H1 (cell line): ENCODE results near the gene SMG9. TPM values are rescaled to one million over a fixed set of nuclear protein-coding genes. Genes with fewer than 3 reads are reported as not detected.
"Not testable (repeated sequence)": the region's sequence is repeated elsewhere in the genome, so short reads cannot be mapped to it uniquely, and the experiment has no call there.

Source experiments
- CTCF ChIA-PET: fragments of 300-600 bp; sonication (Branson Sonifier 250); formaldehyde crosslinking; loops from one replicate; lab custom pipeline; 2021; ENCODE audit not compliant: partially characterized antibody; lab: Charles Lee
- POLR2A ChIA-PET: fragments of 300-600 bp; sonication (Branson Sonifier 250); formaldehyde crosslinking; loops from one replicate; lab custom pipeline; 2021; ENCODE audit warnings: inconsistent platforms; ENCODE audit not compliant: partially characterized antibody; lab: Charles Lee
- DNase-seq, 2 experiments: peaks; one replicate each; pipeline versions ENCODE4 v3.0.0 to v3.0.0-alpha.2; 2010 to 2022; ENCODE audit warnings: low spot score in 2 of 2, low read depth in 1 of 2, mixed read lengths in 1 of 2
- FAIRE-seq: peaks from 2 replicates; lab custom pipeline; 2011; peaks lifted over from hg19 to GRCh38; lab: Jason Lieb, UNC
- H2AFZ ChIP-seq: 2 replicates; pipeline ENCODE4 v1.8.1; 2012; ENCODE audit warnings: low read length, inconsistent platforms
- H2AK5ac ChIP-seq: 2 replicates; pipeline ENCODE4 v1.6.1; 2013; ENCODE audit warnings: low read depth, low read length
- H2BK120ac ChIP-seq: replicated peaks from 2 replicates; pipeline ENCODE3; 2013; ENCODE audit warnings: low read depth, low read length, inconsistent platforms
- H2BK12ac ChIP-seq: 2 replicates; pipeline ENCODE4 v1.6.1; 2013; ENCODE audit warnings: low read depth, low read length
- H2BK15ac ChIP-seq: 2 replicates; pipeline ENCODE4 v1.6.1; 2013; ENCODE audit warnings: low read length
- H2BK20ac ChIP-seq: 2 replicates; pipeline ENCODE4 v1.6.1; 2013; ENCODE audit warnings: low read length
- H2BK5ac ChIP-seq: 2 replicates; pipeline ENCODE4 v1.6.1; 2013; ENCODE audit warnings: low read depth, low read length
- H3K14ac ChIP-seq: 2 replicates; pipeline ENCODE4 v1.6.1; 2013; ENCODE audit warnings: inconsistent platforms; ENCODE audit not compliant: insufficient read length
- H3K18ac ChIP-seq: 2 replicates; pipeline ENCODE4 v1.6.1; 2013; ENCODE audit warnings: low read length; ENCODE audit errors: extremely low read depth
- H3K23ac ChIP-seq: 2 replicates; pipeline ENCODE4 v1.6.1; 2013; ENCODE audit warnings: inconsistent platforms; ENCODE audit not compliant: insufficient read length
- H3K23me2 ChIP-seq: 2 replicates; pipeline ENCODE4 v1.6.1; 2013; ENCODE audit warnings: low read depth, low read length
- H3K27ac ChIP-seq: 2 replicates; pipeline ENCODE4 v1.6.1; 2011; ENCODE audit warnings: low read depth, low read length, inconsistent platforms
- H3K27me3 ChIP-seq, 4 experiments: replicated peaks in 1 of 4; 1 replicate in 1 of 4; 2 replicates in 3 of 4; pipeline versions ENCODE4 v1.6.1 to v1.8.1; 2011 to 2013; ENCODE audit warnings: low read length in 3 of 4, mild to moderate bottlenecking in 3 of 4, inconsistent platforms in 2 of 4, mixed read lengths in 2 of 4, moderate library complexity in 1 of 4; ENCODE audit not compliant: control insufficient read depth in 3 of 4, insufficient read depth in 3 of 4; ENCODE audit errors: extremely low read depth in 1 of 4
- H3K36me3 ChIP-seq, 4 experiments: 2 replicates each; pipeline versions ENCODE4 v1.6.1 to v1.8.1; 2011 to 2013; ENCODE audit warnings: mild to moderate bottlenecking in 4 of 4, low read length in 3 of 4, moderate library complexity in 2 of 4, control low read depth in 1 of 4, inconsistent platforms in 1 of 4; ENCODE audit not compliant: insufficient read depth in 4 of 4, control insufficient read depth in 2 of 4
- H3K4ac ChIP-seq: replicated peaks from 2 replicates; pipeline ENCODE3; 2013; ENCODE audit warnings: low read length, low read depth, mixed read lengths, inconsistent platforms; ENCODE audit not compliant: insufficient read length
- H3K4me1 ChIP-seq, 4 experiments: replicated peaks in 1 of 4; 1 replicate in 1 of 4; 2 replicates in 3 of 4; pipeline versions ENCODE4 v1.6.1 to v1.8.1; 2011 to 2013; ENCODE audit warnings: low read length in 3 of 4, inconsistent platforms in 2 of 4, mixed read lengths in 1 of 4; ENCODE audit not compliant: insufficient read depth in 4 of 4, control insufficient read depth in 3 of 4
- H3K4me2 ChIP-seq, 2 experiments: 2 replicates each; pipeline versions ENCODE4 v1.6.1 to v1.8.1; 2011 to 2013; ENCODE audit warnings: low read depth in 2 of 2, low read length in 2 of 2, control low read depth in 1 of 2, inconsistent platforms in 1 of 2, mild to moderate bottlenecking in 1 of 2; ENCODE audit not compliant: insufficient read depth in 1 of 2
- H3K4me3 ChIP-seq, 4 experiments: fragments of 200-600, 300-600 bp in 1 of 4; sonication (generic), shearing (Covaris generic), sonication (Bioruptor Twin) in 1 of 4; 2 replicates each; pipeline versions ENCODE4 v1.5.1 to v1.8.1; 2011 to 2016; ENCODE audit warnings: low read length in 4 of 4, low read depth in 3 of 4, control low read depth in 2 of 4, inconsistent platforms in 2 of 4, mild to moderate bottlenecking in 2 of 4, mixed read lengths in 1 of 4, moderate library complexity in 1 of 4; ENCODE audit not compliant: insufficient read depth in 2 of 4; ENCODE audit errors: extremely low read depth in 1 of 4
- H3K56ac ChIP-seq: replicated peaks from 2 replicates; pipeline ENCODE3; 2013; ENCODE audit warnings: low read depth, mild to moderate bottlenecking, mixed read lengths, low read length, inconsistent platforms; ENCODE audit not compliant: insufficient read length
- H3K79me1 ChIP-seq: 2 replicates; pipeline ENCODE4 v1.6.1; 2013; ENCODE audit warnings: low read depth, low read length, control low read depth
- H3K79me2 ChIP-seq, 2 experiments: 2 replicates each; pipeline versions ENCODE4 v1.6.1 to v1.8.1; 2012 to 2013; ENCODE audit warnings: low read length in 2 of 2, mild to moderate bottlenecking in 2 of 2, inconsistent platforms in 1 of 2; ENCODE audit not compliant: insufficient read depth in 2 of 2, control insufficient read depth in 1 of 2
- H3K9ac ChIP-seq, 4 experiments: replicated peaks in 1 of 4; 1 replicate in 1 of 4; 2 replicates in 3 of 4; pipeline versions ENCODE4 v1.6.1 to v1.8.1; 2011 to 2013; ENCODE audit warnings: low read depth in 3 of 4, low read length in 3 of 4, control low read depth in 2 of 4, mild to moderate bottlenecking in 2 of 4, moderate library complexity in 2 of 4, inconsistent platforms in 1 of 4; ENCODE audit errors: extremely low read depth in 1 of 4
- H3K9me3 ChIP-seq, 2 experiments: 2 replicates each; pipeline versions ENCODE4 v1.6.1 to v1.8.1; 2012 to 2013; ENCODE audit warnings: mild to moderate bottlenecking in 2 of 2, moderate library complexity in 2 of 2, control low read depth in 1 of 2, inconsistent platforms in 1 of 2, low read depth in 1 of 2, low read length in 1 of 2, mixed read lengths in 1 of 2; ENCODE audit not compliant: insufficient read depth in 2 of 2
- H4K20me1 ChIP-seq, 2 experiments: replicated peaks in 1 of 2; 2 replicates each; pipeline versions ENCODE3 to v1.8.1; 2011 to 2013; ENCODE audit warnings: inconsistent platforms in 2 of 2, low read length in 2 of 2, mild to moderate bottlenecking in 1 of 2; ENCODE audit not compliant: insufficient read depth in 2 of 2, control insufficient read depth in 1 of 2
- H4K5ac ChIP-seq: 2 replicates; pipeline ENCODE4 v1.6.1; 2013; ENCODE audit warnings: low read length, low read depth, mixed read lengths, inconsistent platforms; ENCODE audit not compliant: insufficient read length
- H4K8ac ChIP-seq: 2 replicates; pipeline ENCODE4 v1.8.0; 2013; ENCODE audit warnings: mild to moderate bottlenecking, moderate library complexity, low read length, inconsistent platforms; ENCODE audit not compliant: insufficient read depth; ENCODE audit errors: extremely low read depth
- H4K91ac ChIP-seq: replicated peaks from 2 replicates; pipeline ENCODE3; 2013; ENCODE audit warnings: low read length, mixed read lengths, inconsistent platforms; ENCODE audit not compliant: insufficient read length
- WGBS, 2 experiments: shearing (Covaris generic) in 1 of 2; methylation state at CpG; one replicate each; pipeline versions ENCODE4 v1.1.6 to v1.1.7; 2013 to 2015; ENCODE audit warnings: low lambda C conversion rate in 2 of 2, mixed read lengths in 2 of 2, inconsistent platforms in 1 of 2, low coverage in 1 of 2, missing lambda C conversion rate in 1 of 2; ENCODE audit not compliant: insufficient replicate concordance in 2 of 2, insufficient coverage in 1 of 2, insufficient read length in 1 of 2; ENCODE audit errors: extremely low coverage in 1 of 2, missing lambda C conversion rate in 1 of 2; 5-methylcytosine and 5-hydroxymethylcytosine counted together
- polyA plus RNA-seq, 7 experiments: library from polyadenylated mRNA; depleted of rRNA in 3 of 7; stranded (reverse) in 5 of 7; unstranded in 2 of 7; fragments of >200 nt in 5 of 7; fragments of 200-250 nt in 2 of 7; gene quantifications; 1 replicate in 5 of 7; 2 replicates in 1 of 7; 4 replicates in 1 of 7; pipeline versions ENCODE4 v1.2.1 to v1.2.3, GENCODE V29; 2011 to 2013; ENCODE audit warnings: missing spikeins in 2 of 7, mixed read lengths in 2 of 7
- total RNA-seq: library from RNA; stranded (reverse); fragmentation: NEBNext Ultra II Directional; extraction: Animal tissue kit (Norgen Biotek cat#: 25700); gene quantifications from 2 replicates; pipeline ENCODE4 v1.2.1, GENCODE V29; 2021

Gene SMG9
- total and polyA plus RNA-seq, 2 of the 8 experiments (the other 6 are each of a cell fraction or from before 2014, with no cell fraction given), result 20.4 to 28.7 TPM

DNA sequence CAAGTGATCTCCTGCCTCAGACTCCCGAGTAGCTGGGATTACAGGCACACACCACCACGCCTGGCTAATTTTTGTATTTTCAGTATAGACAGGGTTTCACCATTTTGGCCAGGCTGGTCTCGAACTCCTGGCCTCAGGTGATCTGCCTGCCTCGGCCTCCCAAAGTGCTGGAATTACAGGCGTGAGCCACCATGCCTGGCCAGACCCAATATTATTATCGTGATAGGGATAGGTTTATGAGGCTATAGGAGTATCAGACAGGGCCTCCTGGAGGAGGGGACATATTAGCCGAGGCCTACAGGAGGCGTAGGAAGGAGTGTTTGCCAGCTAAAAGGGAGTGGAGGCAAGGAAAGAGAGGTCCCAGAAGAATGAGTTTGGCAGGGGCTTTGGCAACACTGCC is 9.9 kb upstream of the SMG9 start:
- H4K8ac ChIP-seq, H3K14ac ChIP-seq, H3K23me2 ChIP-seq, H3K27ac ChIP-seq, H2BK5ac ChIP-seq, H3K23ac ChIP-seq, H2BK15ac ChIP-seq, H3K27me3 ChIP-seq, H3K9ac ChIP-seq, H2AFZ ChIP-seq, H3K56ac ChIP-seq, H3K4me1 ChIP-seq, H2AK5ac ChIP-seq, H3K4me2 ChIP-seq, DNase-seq, H3K79me1 ChIP-seq, H3K18ac ChIP-seq, H4K91ac ChIP-seq, H2BK120ac ChIP-seq, H2BK20ac ChIP-seq, H3K4me3 ChIP-seq, H3K9me3 ChIP-seq, H2BK12ac ChIP-seq, H4K20me1 ChIP-seq, FAIRE-seq, H3K36me3 ChIP-seq, H3K79me2 ChIP-seq, H4K5ac ChIP-seq, H3K4ac ChIP-seq: not testable (repeated sequence)
- POLR2A ChIA-PET, result interaction anchor here (0.6 to 4.1 kb wide), 3 partner anchors 10 to 249 kb away, joined by 3 to 33 read pairs (median 3); partner anchors contain the start of gene SMG9
- CTCF ChIA-PET, result interaction anchor here (0.9 to 37.0 kb wide), 7 partner anchors 8 to 1358 kb away, joined by 3 to 703 read pairs (median 7); partner anchors contain the start of genes KCNN4 and SMG9
- 74% methylated on average over 8 of the region's 8 CpGs; no CpG with 5 or more reads in 1 of the 2 experiments for WGBS, 2 experiments
